ENCODE measurements around the gene CCDC171.

DNA sequence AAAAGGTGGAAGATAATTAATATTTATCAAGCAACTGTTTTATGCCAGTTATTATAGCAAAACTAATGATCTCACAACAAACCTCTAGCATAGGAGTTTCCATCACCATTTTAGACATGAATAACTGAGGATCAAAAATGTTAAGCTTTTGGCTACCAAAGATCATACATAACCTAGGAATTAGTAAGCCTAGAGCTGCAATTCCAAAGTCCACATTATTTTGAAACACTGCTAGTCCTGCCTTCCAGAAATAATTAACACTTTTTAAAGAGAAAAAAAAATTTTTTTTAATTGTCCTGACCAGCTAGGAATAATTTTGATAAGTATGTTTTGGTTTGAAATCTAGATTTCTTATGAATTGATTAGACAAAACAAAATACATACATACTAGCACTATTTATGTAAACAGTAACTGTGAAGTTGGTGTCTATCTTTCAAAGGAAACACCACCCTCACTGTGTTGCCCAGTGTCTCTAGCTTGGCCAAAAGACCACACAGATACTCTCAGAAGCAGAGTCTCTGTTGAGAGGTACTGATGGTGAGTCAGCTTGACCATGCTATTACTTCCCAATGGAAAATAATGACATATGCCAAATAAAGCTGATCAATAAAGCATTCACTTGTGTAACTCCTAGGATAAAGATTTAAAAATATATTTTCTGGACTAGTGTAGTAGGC lies 422.4 kb downstream of the CCDC171 start:
- TF ChIP-seq, protein P1, sequence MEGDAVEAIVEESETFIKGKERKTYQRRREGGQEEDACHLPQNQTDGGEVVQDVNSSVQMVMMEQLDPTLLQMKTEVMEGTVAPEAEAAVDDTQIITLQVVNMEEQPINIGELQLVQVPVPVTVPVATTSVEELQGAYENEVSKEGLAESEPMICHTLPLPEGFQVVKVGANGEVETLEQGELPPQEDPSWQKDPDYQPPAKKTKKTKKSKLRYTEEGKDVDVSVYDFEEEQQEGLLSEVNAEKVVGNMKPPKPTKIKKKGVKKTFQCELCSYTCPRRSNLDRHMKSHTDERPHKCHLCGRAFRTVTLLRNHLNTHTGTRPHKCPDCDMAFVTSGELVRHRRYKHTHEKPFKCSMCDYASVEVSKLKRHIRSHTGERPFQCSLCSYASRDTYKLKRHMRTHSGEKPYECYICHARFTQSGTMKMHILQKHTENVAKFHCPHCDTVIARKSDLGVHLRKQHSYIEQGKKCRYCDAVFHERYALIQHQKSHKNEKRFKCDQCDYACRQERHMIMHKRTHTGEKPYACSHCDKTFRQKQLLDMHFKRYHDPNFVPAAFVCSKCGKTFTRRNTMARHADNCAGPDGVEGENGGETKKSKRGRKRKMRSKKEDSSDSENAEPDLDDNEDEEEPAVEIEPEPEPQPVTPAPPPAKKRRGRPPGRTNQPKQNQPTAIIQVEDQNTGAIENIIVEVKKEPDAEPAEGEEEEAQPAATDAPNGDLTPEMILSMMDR (IDR thresholded peaks at IDR 0.05; ENCODE audit: insufficient read depth, low read depth, low read length) = no peak
- TF ChIP-seq EZH2 (IDR thresholded peaks at IDR 0.05; ENCODE audit: insufficient read depth, low read length) = no peak

All from astrocyte (in vitro differentiated cells and primary cell).